Prostate gland (tissue), 2 donors: ENCODE data around the gene CRK. TPM values are rescaled to one million over a fixed set of nuclear protein-coding genes. Genes with fewer than 3 reads are reported as not detected.

Source experiments
- DNase-seq: peaks from one replicate; pipeline ENCODE4 v3.0.0-alpha.2; 2019; ENCODE audit warnings: low spot score
- H3K27ac ChIP-seq, 2 donors: fragments of 200-600 bp; sonication (generic); 2 replicates each; pipeline ENCODE4 v1.5.1; 2017 to 2019
- H3K27me3 ChIP-seq: fragments of 200-600 bp; sonication (generic); replicated peaks from 2 replicates; pipeline ENCODE4 v1.5.1; 2019; ENCODE audit not compliant: insufficient read depth
- H3K36me3 ChIP-seq, 2 donors: fragments of 200-600 bp; sonication (generic); 1 replicate in 1 of 2; 2 replicates in 1 of 2; pipeline versions ENCODE4 v1.5.1 to v1.8.1; 2017 to 2019
- H3K4me1 ChIP-seq: fragments of 200-600 bp; sonication (generic); replicated peaks from 2 replicates; pipeline ENCODE4 v1.5.1; 2019
- H3K4me3 ChIP-seq, 2 donors: fragments of 200-600 bp; sonication (generic); 2 replicates each; pipeline ENCODE4 v1.5.1; 2017 to 2019
- H3K9me3 ChIP-seq: fragments of 200-600 bp; sonication (generic); 2 replicates; pipeline ENCODE4 v1.5.1; 2017
- CTCF ChIP-seq, 4 experiments: fragments of 200-600 bp in 2 of 4; fragments of 450-650 bp in 2 of 4; sonication (generic) in 2 of 4; IDR thresholded peaks; 1 replicate in 3 of 4; 2 replicates in 1 of 4; pipeline ENCODE4 v1.5.1; 2016 to 2019; ENCODE audit warnings: antibody characterized with exemption in 4 of 4, mild to moderate bottlenecking in 2 of 4, moderate library complexity in 2 of 4
- POLR2A ChIP-seq: fragments of 450-650 bp; IDR thresholded peaks from one replicate; pipeline ENCODE4 v1.6.1; 2016; ENCODE audit warnings: antibody characterized with exemption, mild to moderate bottlenecking
- POLR2AphosphoS5 ChIP-seq: sonication (generic); formaldehyde crosslinking; IDR thresholded peaks from one replicate; pipeline ENCODE4 v1.6.1; 2017; ENCODE audit warnings: antibody characterized with exemption
- WGBS: methylation state at CpG from one replicate; pipeline ENCODE4 v1.1.5; 2018; 5-methylcytosine and 5-hydroxymethylcytosine counted together
- intact Hi-C: fragments of 100-400 bp; cut with DNase I; formaldehyde crosslinking; loops from one replicate; pipeline ENCODE4 v1.14.2; 2022
- total RNA-seq, 2 donors: library from RNA; depleted of rRNA; stranded (reverse); fragments of >200 nt; gene quantifications; one replicate each; pipeline ENCODE4 v1.1.0, GENCODE V29; 2016

CRK gene
- total RNA-seq, 2 donors from 2014 or later, result 52.6 to 77.7 TPM

- H3K27me3 ChIP-seq, result no peaks in the 10 kb centered on the region
- DNase-seq, result no peak
- 66% methylated on average over 11 of the region's 11 CpGs for WGBS
- no peaks in the 10 kb centered on the region for H3K9me3 ChIP-seq
- peaks cover 0 to 29% of the 10 kb centered on the region in 2 donors for H3K36me3 ChIP-seq
- no peak overlapping the region for H3K4me3 ChIP-seq
- H3K27ac ChIP-seq, result no peak overlapping the region
- intact Hi-C loops, result no loop called here
- peaks cover 5% of the 10 kb centered on the region for H3K4me1 ChIP-seq
- TF ChIP-seq CTCF (IDR thresholded peaks at IDR 0.05), result no peak
- TF ChIP-seq POLR2AphosphoS5, result no peak
- no peak for TF ChIP-seq POLR2A
These were observed 25.7 kb upstream of the CRK start for GRCh38 chr17:1481736-1482135.

GRCh38 chr17:1480747-1481465 lies 24.9 kb upstream of the CRK start:
- Histone ChIP-seq H3K4me3 (no peak overlapping the region), H3K36me3 (peaks cover 0 to 29% of the 10 kb centered on the region in 2 donors), H3K9me3 (no peaks in the 10 kb centered on the region), H3K4me1 (peaks cover 4% of the 10 kb centered on the region), H3K27me3 (no peaks in the 10 kb centered on the region), H3K27ac (no peak overlapping the region)
- TF ChIP-seq CTCF (IDR thresholded peaks at IDR 0.05) (no peak), POLR2A (no peak)
- no peak for DNase-seq
- intact Hi-C loops, result no loop called here
- WGBS, result 76% methylated on average over 17 of the region's 18 CpGs

- intact Hi-C loops, result no loop called here
- Histone ChIP-seq H3K36me3 (peaks cover 6 to 29% of the 10 kb centered on the region in 2 donors), H3K4me3 (no peak overlapping the region), H3K27me3 (no peaks in the 10 kb centered on the region), H3K9me3 (no peaks in the 10 kb centered on the region), H3K27ac (no peak overlapping the region), H3K4me1 (no peaks in the 10 kb centered on the region)
- DNase-seq, result no peak
- TF ChIP-seq CTCF (IDR thresholded peaks at IDR 0.05) (no peak), POLR2AphosphoS5 (no peak), POLR2A (no peak)
- 84% methylated on average over 26 of the region's 26 CpGs for WGBS
These were observed 22.4 kb upstream of the CRK start for GRCh38 chr17:1478418-1478817.

GRCh38 chr17:1475321-1475854 lies 19.4 kb upstream of the CRK start:
- TF ChIP-seq CTCF (IDR thresholded peaks at IDR 0.05) (no peak), POLR2A (no peak), POLR2AphosphoS5 (no peak)
- Histone ChIP-seq H3K27ac (no peak overlapping the region), H3K27me3 (no peaks in the 10 kb centered on the region), H3K4me3 (no peak overlapping the region), H3K36me3 (peaks cover 11 to 29% of the 10 kb centered on the region in 2 donors), H3K9me3 (no peaks in the 10 kb centered on the region), H3K4me1 (no peaks in the 10 kb centered on the region)
- 88% methylated on average over 15 of the region's 15 CpGs for WGBS
- no peak for DNase-seq
- intact Hi-C loops, result no loop called here
